A549 (cell line): ENCODE results near the gene TFDP2. TPM values are rescaled to one million over a fixed set of nuclear protein-coding genes. Genes with fewer than 3 reads are reported as not detected.

Experiments used
- ATAC-seq, 2 experiments: fragments of 200-7000 bp in 1 of 2; fragments of >200 bp in 1 of 2; cut with Nextera tagmentation in 1 of 2; cut with Tn5 transposase in 1 of 2; 3 replicates each; pipeline versions ENCODE4 v1.8.0 to v1.9.1; 2018 to 2020; ENCODE audit warnings: mild to moderate bottlenecking in 1 of 2, moderate library complexity in 1 of 2
- CTCF ChIA-PET: fragments of 300-600 bp; sonication (Branson Sonifier 250); formaldehyde crosslinking; extraction: SDS; loops from one replicate; lab custom pipeline; 2021; ENCODE audit warnings: antibody characterized with exemption, inconsistent platforms; lab: Yijun Ruan, JAX
- POLR2A ChIA-PET: fragments of 350-600 bp; formaldehyde crosslinking; extraction: SDS; loops from one replicate; lab custom pipeline; 2021; ENCODE audit warnings: antibody characterized with exemption, inconsistent platforms; lab: Yijun Ruan, JAX
- DNase-seq, 2 experiments: peaks; one replicate each; pipeline versions ENCODE4 v3.0.0 to v3.0.0-alpha.2; 2011 to 2016; ENCODE audit warnings: low read depth in 1 of 2, low spot score in 1 of 2
- FAIRE-seq: peaks from 2 replicates; lab custom pipeline; 2011; peaks lifted over from hg19 to GRCh38; lab: Jason Lieb, UNC
- H3K27ac ChIP-seq, 2 experiments: fragments of >200 bp; sonication (Bioruptor Twin); formaldehyde crosslinking; 3 replicates each; pipeline ENCODE4 v1.5.1; 2016 to 2017
- H3K4me1 ChIP-seq: fragments of >200 bp; sonication (Bioruptor Twin); formaldehyde crosslinking; 3 replicates; pipeline ENCODE4 v1.6.1; 2016
- H3K4me2 ChIP-seq: fragments of >200 bp; sonication (Bioruptor Twin); formaldehyde crosslinking; 3 replicates; pipeline ENCODE4 v1.6.1; 2016
- H3K4me3 ChIP-seq: fragments of >200 bp; sonication (Bioruptor Twin); formaldehyde crosslinking; 3 replicates; pipeline ENCODE4 v1.5.1; 2016
- H3K9me3 ChIP-seq: fragments of >200 bp; sonication (Bioruptor Twin); formaldehyde crosslinking; 3 replicates; pipeline ENCODE4 v1.6.1; 2016
- BHLHE40 ChIP-seq: IDR thresholded peaks from 2 replicates; pipeline ENCODE4 v1.6.1; 2012; ENCODE audit warnings: low read depth, low read length, inconsistent platforms
- CHD2 ChIP-seq: fragments of 150-350 bp; IDR thresholded peaks from 2 replicates; pipeline ENCODE4 v1.6.1; 2014; ENCODE audit warnings: low read length; ENCODE audit not compliant: partially characterized antibody
- E2F6 ChIP-seq: IDR thresholded peaks from 2 replicates; pipeline ENCODE4 v1.6.1; 2012; ENCODE audit warnings: low read depth, borderline replicate concordance
- ESRRA ChIP-seq: fragments of 150-350 bp; IDR thresholded peaks from 2 replicates; pipeline ENCODE4 v1.6.1; 2014; ENCODE audit warnings: mild to moderate bottlenecking, low read length, borderline replicate concordance
- GATA3 ChIP-seq: IDR thresholded peaks from 2 replicates; pipeline ENCODE4 v1.6.1; 2012; ENCODE audit warnings: borderline replicate concordance
- HMGXB4 ChIP-seq: fragments of 250-450 bp; sonication (Bioruptor Pico); IDR thresholded peaks from 2 replicates; pipeline ENCODE4 v1.5.0; 2021; ENCODE audit warnings: mild to moderate bottlenecking, moderate library complexity, borderline replicate concordance
- HOXA7 ChIP-seq: fragments of 250-450 bp; sonication (Bioruptor Pico); IDR thresholded peaks from 2 replicates; pipeline ENCODE4 v1.5.0; 2020; ENCODE audit warnings: mild to moderate bottlenecking, moderate library complexity
- JUN ChIP-seq, 2 experiments: fragments of >200 bp; sonication (Bioruptor Twin); formaldehyde crosslinking; IDR thresholded peaks; 2 replicates in 1 of 2; 3 replicates in 1 of 2; pipeline ENCODE4 v1.6.1; 2016 to 2017
- KDM5A ChIP-seq: fragments of 200-600 bp; sonication (generic); IDR thresholded peaks from 2 replicates; pipeline ENCODE4 v1.6.1; 2016; ENCODE audit warnings: antibody characterized with exemption, mild to moderate bottlenecking
- POLR2A ChIP-seq: IDR thresholded peaks from 2 replicates; pipeline ENCODE4 v1.6.1; 2012; ENCODE audit warnings: mild to moderate bottlenecking, low read length
- REST ChIP-seq: fragments of 200-600 bp; sonication (generic); IDR thresholded peaks from 2 replicates; pipeline ENCODE4 v1.6.1; 2016; ENCODE audit warnings: antibody characterized with exemption, mild to moderate bottlenecking, moderate library complexity
- RFX5 ChIP-seq: fragments of 450-650 bp; IDR thresholded peaks from 2 replicates; pipeline ENCODE4 v1.7.1; 2014; ENCODE audit warnings: antibody characterized with exemption, mild to moderate bottlenecking, moderate library complexity
- SMC3 ChIP-seq: fragments of >200 bp; sonication (Bioruptor Twin); formaldehyde crosslinking; IDR thresholded peaks from 3 replicates; pipeline ENCODE4 v1.6.1; 2018; ENCODE audit warnings: inconsistent platforms
- SREBF2 ChIP-seq: fragments of 450-650 bp; IDR thresholded peaks from 2 replicates; pipeline ENCODE4 v1.6.1; 2014; ENCODE audit warnings: mild to moderate bottlenecking, moderate library complexity
- USF2 ChIP-seq: fragments of 450-650 bp; IDR thresholded peaks from 2 replicates; pipeline ENCODE4 v1.6.1; 2014; ENCODE audit warnings: antibody characterized with exemption
- ZNF302 ChIP-seq: fragments of 250-450 bp; sonication (Bioruptor Pico); IDR thresholded peaks from 2 replicates; pipeline ENCODE4 v1.9.0; 2021; ENCODE audit warnings: inconsistent platforms, mild to moderate bottlenecking, moderate library complexity
- WGBS: methylation state at CpG from one replicate; pipeline ENCODE4 v1.1.6; 2017; ENCODE audit errors: missing lambda C conversion rate; 5-methylcytosine and 5-hydroxymethylcytosine counted together
- polyA plus RNA-seq, 4 experiments: library from polyadenylated mRNA; depleted of rRNA in 3 of 4; stranded (reverse); fragments of >200 nt; fragmentation: RNase III in 1 of 4; extraction: RNeasy Plus Mini Kit Qiagen cat#74134 plus additional on column Dnase treatment in 1 of 4; gene quantifications; 2 replicates in 3 of 4; 3 replicates in 1 of 4; pipeline ENCODE4 v1.2.3, GENCODE V29; 2011 to 2017
- TF ChIP-seq, protein P1 (sequence below): fragments of >200 bp; sonication (Bioruptor Twin); formaldehyde crosslinking; IDR thresholded peaks from 2 replicates; pipeline ENCODE4 v1.6.1; 2016
- TF ChIP-seq, protein P2 (sequence below): fragments of >200 bp; sonication (Bioruptor Twin); formaldehyde crosslinking; IDR thresholded peaks from 3 replicates; pipeline ENCODE4 v1.6.1; 2016
- TF ChIP-seq, protein P3 (sequence below): IDR thresholded peaks from 2 replicates; pipeline ENCODE4 v1.6.1; 2012

The TFDP2 gene
- polyA plus RNA-seq, 2 of the 4 experiments (the other 2 are of a cell fraction), result 9.6 to 61.5 TPM

DNA sequence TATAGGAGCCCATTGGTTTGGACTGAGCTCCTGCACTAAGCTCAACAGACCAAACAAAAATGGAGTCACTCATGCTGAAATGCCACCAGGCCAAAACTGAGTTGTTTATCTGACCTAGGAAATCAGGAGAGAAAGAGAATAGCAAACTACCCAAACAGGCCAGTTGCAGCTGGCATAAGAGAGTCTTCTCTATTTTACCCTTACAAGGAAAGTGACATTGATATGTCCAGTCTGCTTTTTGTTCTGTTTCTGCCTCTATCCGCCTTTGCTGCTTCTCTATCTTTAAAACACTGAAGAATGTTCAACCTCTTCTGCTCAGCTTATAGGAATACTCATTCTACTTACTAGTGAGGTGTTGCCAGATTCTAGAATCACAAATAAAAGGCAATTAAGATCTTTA is 177.8 kb downstream of the TFDP2 start:
- ChIA-PET POLR2A (no interaction called here), CTCF (interaction anchor here (0.6 to 2.9 kb wide), 3 partner anchors 9 to 675 kb away, joined by 3 to 16 read pairs (median 3); no protein-coding TSS in a partner anchor)
- DNase-seq, result no peak
- no peaks in the 10 kb centered on the region for H3K4me1 ChIP-seq
- 90% methylated on average over 1 of the region's 1 CpG for WGBS
- no peak overlapping the region for H3K4me2 ChIP-seq
- no peak overlapping the region for H3K27ac ChIP-seq
- TF ChIP-seq ESRRA (no peak), SREBF2 (no peak), SMC3 (no peak)
- H3K9me3 ChIP-seq, result no peaks in the 10 kb centered on the region
- no peak for ATAC-seq
- no peak for FAIRE-seq
- H3K4me3 ChIP-seq, result no peak overlapping the region

DNA sequence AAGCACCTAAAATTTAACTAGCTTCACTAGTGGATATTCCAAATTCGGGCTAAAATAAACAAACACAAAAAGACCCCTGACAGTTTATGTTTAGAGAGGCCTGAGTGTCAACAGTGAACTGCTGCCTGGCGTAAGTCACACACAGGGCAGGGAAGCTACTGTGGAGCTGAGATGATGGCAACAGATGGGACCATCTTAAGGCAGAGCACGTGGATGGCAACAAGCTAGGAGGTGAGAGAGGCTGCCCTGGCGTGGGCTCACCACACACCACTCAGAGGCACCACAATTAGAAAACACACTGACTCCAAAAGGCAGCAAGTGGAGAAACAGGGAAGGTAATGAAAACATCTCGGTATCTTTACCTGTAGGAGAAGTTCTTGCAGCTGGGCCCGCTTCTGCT is 179.6 kb downstream of the TFDP2 start:
- Histone ChIP-seq H3K27ac (no peak overlapping the region), H3K4me3 (no peak overlapping the region), H3K4me2 (no peak overlapping the region), H3K9me3 (no peaks in the 10 kb centered on the region), H3K4me1 (no peaks in the 10 kb centered on the region)
- FAIRE-seq (no peak), DNase-seq (no peak), ATAC-seq (no peak)
- ChIA-PET CTCF (interaction anchor here (1.0 kb wide), 1 partner anchor 32 kb away, joined by 3 read pairs; no protein-coding TSS in a partner anchor), POLR2A (no interaction called here)
- no peak for TF ChIP-seq RFX5
- no peak for TF ChIP-seq HMGXB4 (CRISPR knock-in tag)
- no peak for TF ChIP-seq E2F6
- TF ChIP-seq BHLHE40, result no peak
- TF ChIP-seq POLR2A, result no peak
- TF ChIP-seq REST, result no peak
- TF ChIP-seq JUN (IDR thresholded peaks at IDR 0.05), result no peak
- TF ChIP-seq GATA3, result no peak
- 88% methylated on average over 5 of the region's 6 CpGs for WGBS

DNA sequence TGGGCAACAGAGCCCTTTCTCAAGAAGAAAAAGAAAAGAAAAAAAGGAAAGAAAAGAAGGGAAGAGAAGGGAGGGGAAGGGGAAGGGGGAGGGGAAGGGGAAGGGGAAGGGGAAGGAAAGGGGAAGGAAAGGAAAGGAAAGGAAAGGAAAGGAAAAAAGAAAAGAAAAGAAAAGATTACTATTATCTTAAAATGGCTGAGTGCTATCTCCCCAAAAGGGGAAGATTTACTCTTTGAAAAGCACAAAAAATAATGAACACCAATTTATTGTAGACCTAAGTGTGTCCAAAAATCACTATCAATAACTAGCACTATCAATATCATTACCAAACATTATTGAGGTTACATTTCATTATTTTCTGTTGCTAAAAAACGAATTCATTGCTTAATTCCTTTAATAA is 183.9 kb downstream of the TFDP2 start:
- H3K27ac ChIP-seq, result no peak overlapping the region
- no peak overlapping the region for H3K4me2 ChIP-seq
- no peaks in the 10 kb centered on the region for H3K4me1 ChIP-seq
- ATAC-seq, result no peak
- FAIRE-seq, result no peak
- H3K9me3 ChIP-seq, result no peaks in the 10 kb centered on the region
- DNase-seq, result no peak
- POLR2A ChIA-PET, result interaction anchor here (0.7 kb wide), 1 partner anchor 13 kb away, joined by 4 read pairs; no protein-coding TSS in a partner anchor
- CTCF ChIA-PET, result interaction anchor here (0.5 to 1.0 kb wide), 2 partner anchors 8 to 1679 kb away, joined by 3 read pairs; no protein-coding TSS in a partner anchor
- no peak overlapping the region for H3K4me3 ChIP-seq
- WGBS, result 27% methylated on average over 1 of the region's 1 CpG
- TF ChIP-seq, protein P1, sequence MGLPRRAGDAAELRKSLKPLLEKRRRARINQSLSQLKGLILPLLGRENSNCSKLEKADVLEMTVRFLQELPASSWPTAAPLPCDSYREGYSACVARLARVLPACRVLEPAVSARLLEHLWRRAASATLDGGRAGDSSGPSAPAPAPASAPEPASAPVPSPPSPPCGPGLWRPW, result no peak
- TF ChIP-seq ZNF302, result no peak
- no peak for TF ChIP-seq REST
- no peak for TF ChIP-seq USF2
- TF ChIP-seq ESRRA, result no peak
- no peak for TF ChIP-seq HOXA7
- no peak for TF ChIP-seq JUN (IDR thresholded peaks at IDR 0.05)
- no peak for TF ChIP-seq KDM5A
- TF ChIP-seq E2F6, result no peak
- TF ChIP-seq, protein P2, sequence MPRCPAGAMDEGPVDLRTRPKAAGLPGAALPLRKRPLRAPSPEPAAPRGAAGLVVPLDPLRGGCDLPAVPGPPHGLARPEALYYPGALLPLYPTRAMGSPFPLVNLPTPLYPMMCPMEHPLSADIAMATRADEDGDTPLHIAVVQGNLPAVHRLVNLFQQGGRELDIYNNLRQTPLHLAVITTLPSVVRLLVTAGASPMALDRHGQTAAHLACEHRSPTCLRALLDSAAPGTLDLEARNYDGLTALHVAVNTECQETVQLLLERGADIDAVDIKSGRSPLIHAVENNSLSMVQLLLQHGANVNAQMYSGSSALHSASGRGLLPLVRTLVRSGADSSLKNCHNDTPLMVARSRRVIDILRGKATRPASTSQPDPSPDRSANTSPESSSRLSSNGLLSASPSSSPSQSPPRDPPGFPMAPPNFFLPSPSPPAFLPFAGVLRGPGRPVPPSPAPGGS, result no peak
- TF ChIP-seq CHD2, result no peak
- TF ChIP-seq, protein P3, sequence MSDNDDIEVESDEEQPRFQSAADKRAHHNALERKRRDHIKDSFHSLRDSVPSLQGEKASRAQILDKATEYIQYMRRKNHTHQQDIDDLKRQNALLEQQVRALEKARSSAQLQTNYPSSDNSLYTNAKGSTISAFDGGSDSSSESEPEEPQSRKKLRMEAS, result no peak
